HG03025 (cell line): Measurements from ENCODE around the gene LINS1.

ENCODE experiments used
- ATAC-seq: cut with Tn5 transposase; IDR thresholded peaks from one replicate; pipeline ENCODE4 v1.9.1; 2021; ENCODE audit warnings: mild to moderate bottlenecking, moderate library complexity; ENCODE audit not compliant: unreplicated experiment, low FRiP score

Gene LINS1

GRCh38 chr15:100520132-100520921 lies 81.7 kb downstream of the LINS1 start:
- ATAC-seq, result no peak

GRCh38 chr15:100517846-100518245 lies 84.1 kb downstream of the LINS1 start:
- no peak for ATAC-seq
